Measurements from ENCODE around the gene CEP152. TPM values are rescaled to one million over a fixed set of nuclear protein-coding genes. Genes with fewer than 3 reads are reported as not detected.

CEP152 gene
- total RNA-seq: 10 to 100 TPM in 1 of 6 experiments, 1 to 10 TPM in 4, under 1 TPM in 1; 0.93 to 40.3 (median 2.0) TPM
- long read RNA-seq: 0 reads

- no peaks in the 10 kb centered on the region for H3K9me3 ChIP-seq
- no peaks in the 10 kb centered on the region for H3K36me3 ChIP-seq
- intact Hi-C loops (cut with DNase I): no loop called here
- WGBS (ENCODE audit: insufficient coverage, low coverage, low lambda C conversion rate, missing lambda C conversion rate): 3% methylated on average over 7 of the region's 51 CpGs
- no peak for TF ChIP-seq POLR2A (IDR thresholded peaks at IDR 0.05)
- no peak for TF ChIP-seq CTCF (IDR thresholded peaks at IDR 0.05)
- DNase-seq: peak; percentile 98 to 99 (median 99)
- H3K27me3 ChIP-seq: no peaks in the 10 kb centered on the region
- H3K27ac ChIP-seq: no peak within 1 kb of the TSS
- ATAC-seq: peak; percentile 99 to 100 (median 99)
- peak within 1 kb of the TSS; percentile 53 to 66 (median 60) for H3K4me3 ChIP-seq
- H3K4me1 ChIP-seq: peaks cover 0 to 5% (median 0%) of the 10 kb centered on the region in 4 donors
These were observed at the start of gene CEP152 for GRCh38 chr15:48810414-48811324. CEP152 (minus strand) TSS chr15:48811069; CDS start chr15:48805649, 5,420 bp downstream.

GRCh38 chr15:48859426-48859825, 48.6 kb upstream of the CEP152 start:
- 76% methylated on average over 2 of the region's 2 CpGs for WGBS (ENCODE audit: insufficient coverage, low coverage, low lambda C conversion rate, missing lambda C conversion rate)
- TF ChIP-seq CTCF (IDR thresholded peaks at IDR 0.05) (no peak), POLR2A (IDR thresholded peaks at IDR 0.05) (no peak)

GRCh38 chr15:48858401-48858800, 47.5 kb upstream of the CEP152 start:
- Histone ChIP-seq H3K4me3 (no peak overlapping the region), H3K27me3 (no peaks in the 10 kb centered on the region), H3K36me3 (no peaks in the 10 kb centered on the region), H3K9me3 (no peaks in the 10 kb centered on the region), H3K27ac (no peak overlapping the region), H3K4me1 (peaks cover 0 to 9% (median 2%) of the 10 kb centered on the region in 4 donors)
- TF ChIP-seq POLR2A (IDR thresholded peaks at IDR 0.05): no peak
- TF ChIP-seq CTCF (IDR thresholded peaks at IDR 0.05): no peak
- intact Hi-C loops (cut with DNase I): no loop called here
- no peak for ATAC-seq
- 53% methylated on average over 2 of the region's 2 CpGs for WGBS (ENCODE audit: insufficient coverage, low coverage, low lambda C conversion rate, missing lambda C conversion rate)
- no peak for DNase-seq

More at GRCh38 chr15:48859426-48859825, 48.6 kb upstream of the CEP152 start:
- Histone ChIP-seq H3K4me3 (no peak overlapping the region), H3K27ac (no peak overlapping the region), H3K4me1 (peaks cover 0 to 9% (median 2%) of the 10 kb centered on the region in 4 donors), H3K27me3 (no peaks in the 10 kb centered on the region), H3K36me3 (no peaks in the 10 kb centered on the region), H3K9me3 (no peaks in the 10 kb centered on the region)
- DNase-seq: no peak
- no peak for ATAC-seq
- intact Hi-C loops (cut with DNase I): no loop called here

- Histone ChIP-seq H3K27ac (no peak overlapping the region), H3K36me3 (no peaks in the 10 kb centered on the region), H3K9me3 (no peaks in the 10 kb centered on the region), H3K27me3 (no peaks in the 10 kb centered on the region), H3K4me3 (no peak overlapping the region), H3K4me1 (peaks cover 0 to 9% (median 2%) of the 10 kb centered on the region in 4 donors)
- ATAC-seq (no peak), DNase-seq (no peak)
- 27% methylated on average over 1 of the region's 2 CpGs for WGBS (ENCODE audit: insufficient coverage, low coverage, low lambda C conversion rate, missing lambda C conversion rate)
- TF ChIP-seq CTCF (IDR thresholded peaks at IDR 0.05): no peak
- no peak for TF ChIP-seq POLR2A (IDR thresholded peaks at IDR 0.05)
- intact Hi-C loops (cut with DNase I): no loop called here
These were observed 46.1 kb upstream of the CEP152 start for GRCh38 chr15:48856942-48857341.

Measured in right lobe of liver (tissue), 6 donors.